Sigmoid colon (tissue), 7 donors: ENCODE results near the gene FZD10. TPM values are rescaled to one million over a fixed set of nuclear protein-coding genes. Genes with fewer than 3 reads are reported as not detected.

Experiments
- DNase-seq: peaks from one replicate; pipeline ENCODE4 v3.0.0-alpha.2; 2019
- H3K27ac ChIP-seq, 4 donors: fragments of 200-600 bp; sonication (generic); one replicate each; pipeline ENCODE4 v1.5.1; 2016 to 2019; ENCODE audit warnings: mild to moderate bottlenecking in 1 of 4
- H3K27me3 ChIP-seq, 3 donors: fragments of 200-600 bp; sonication (generic); one replicate each; pipeline ENCODE4 v1.5.1; 2019; ENCODE audit warnings: mild to moderate bottlenecking in 1 of 3
- H3K36me3 ChIP-seq, 4 donors: fragments of 200-600 bp; sonication (generic); one replicate each; pipeline ENCODE4 v1.5.1; 2016 to 2019
- H3K4me1 ChIP-seq, 4 donors: fragments of 200-600 bp; sonication (generic); one replicate each; pipeline ENCODE4 v1.5.1; 2017 to 2019
- H3K4me3 ChIP-seq, 4 donors: fragments of 200-600 bp; sonication (generic); one replicate each; pipeline ENCODE4 v1.5.1; 2017 to 2019; ENCODE audit warnings: mild to moderate bottlenecking in 2 of 4, moderate library complexity in 1 of 4
- H3K9me3 ChIP-seq, 4 donors: fragments of 200-600 bp in 3 of 4; sonication (generic) in 3 of 4; one replicate each; pipeline versions ENCODE4 v1.5.1 to v1.6.1; 2013 to 2019
- CTCF ChIP-seq, 4 experiments: fragments of 450-650 bp in 3 of 4; fragments of 200-600 bp in 1 of 4; IDR thresholded peaks; one replicate each; pipeline ENCODE4 v1.5.1; 2016 to 2019; ENCODE audit warnings: antibody characterized with exemption in 4 of 4, mild to moderate bottlenecking in 3 of 4, moderate library complexity in 2 of 4
- EP300 ChIP-seq, 4 donors: sonication (generic); formaldehyde crosslinking; IDR thresholded peaks; one replicate each; pipeline ENCODE4 v1.6.1; 2017; ENCODE audit warnings: antibody characterized with exemption in 4 of 4
- POLR2A ChIP-seq, 2 donors: fragments of 450-650 bp; IDR thresholded peaks; one replicate each; pipeline ENCODE4 v1.6.1; 2016; ENCODE audit warnings: antibody characterized with exemption in 2 of 2, mild to moderate bottlenecking in 2 of 2, moderate library complexity in 2 of 2
- POLR2AphosphoS5 ChIP-seq, 4 donors: sonication (generic); formaldehyde crosslinking; IDR thresholded peaks; one replicate each; pipeline ENCODE4 v1.6.1; 2017; ENCODE audit warnings: antibody characterized with exemption in 4 of 4
- WGBS, 2 donors: extraction: QIAGEN DNeasy Blood & Tissue Kit; methylation state at CpG; one replicate each; pipeline ENCODE4 v1.1.7; 2013; 5-methylcytosine and 5-hydroxymethylcytosine counted together
- intact Hi-C: fragments of 100-400 bp; cut with DNase I; formaldehyde crosslinking; loops from one replicate; pipeline ENCODE4 v1.15.1; 2023
- polyA plus RNA-seq, 3 donors: library from polyadenylated mRNA; stranded (reverse); fragments of 200-250 nt; gene quantifications; one replicate each; pipeline ENCODE4 v1.2.3, GENCODE V29; 2013
- total RNA-seq, 4 donors: library from RNA; depleted of rRNA; stranded (reverse); fragments of >200 nt; gene quantifications; one replicate each; pipeline ENCODE4 v1.1.0, GENCODE V29; 2016
- donor health status: healthy with polysubstance abuse.
- donor health status: Bipolar disorder and iron deficiency.
- donor health status: healthy.

Gene FZD10
- total and polyA plus RNA-seq, 7 donors = 0.13 to 1.7 (median 0.66) TPM; not detected in 1

GRCh38 chr12:130151846-130152245 is 10.4 kb upstream of the FZD10 start:
- intact Hi-C loops = no loop called here
- no peaks in the 10 kb centered on the region for H3K9me3 ChIP-seq
- H3K4me1 ChIP-seq = no peaks in the 10 kb centered on the region
- H3K4me3 ChIP-seq = no peak overlapping the region
- H3K27ac ChIP-seq = no peak overlapping the region
- H3K27me3 ChIP-seq = peaks cover 0 to 16% (median 2%) of the 10 kb centered on the region in 3 donors
- no peak for TF ChIP-seq POLR2A (IDR thresholded peaks at IDR 0.05)
- no peak for TF ChIP-seq CTCF (IDR thresholded peaks at IDR 0.05)
- no peak for TF ChIP-seq EP300 (IDR thresholded peaks at IDR 0.05)
- no peaks in the 10 kb centered on the region for H3K36me3 ChIP-seq
- WGBS, 2 donors = 67 to 79% methylated on average over 9 of the region's 9 CpGs
- DNase-seq = no peak

- Histone ChIP-seq H3K4me1 (no peaks in the 10 kb centered on the region), H3K27me3 (peaks cover 0 to 21% (median 5%) of the 10 kb centered on the region in 3 donors), H3K36me3 (no peaks in the 10 kb centered on the region), H3K27ac (no peak overlapping the region), H3K9me3 (no peaks in the 10 kb centered on the region), H3K4me3 (no peak overlapping the region)
- TF ChIP-seq POLR2AphosphoS5 (IDR thresholded peaks at IDR 0.05) = no peak
- TF ChIP-seq POLR2A (IDR thresholded peaks at IDR 0.05) = no peak
- TF ChIP-seq EP300 (IDR thresholded peaks at IDR 0.05) = no peak
- no peak for TF ChIP-seq CTCF (IDR thresholded peaks at IDR 0.05)
- intact Hi-C loops = no loop called here
- no peak for DNase-seq
- WGBS, 2 donors = 85 to 88% methylated on average over 12 of the region's 12 CpGs
These were observed 9.9 kb upstream of the FZD10 start for GRCh38 chr12:130152386-130152785.

GRCh38 chr12:130153803-130154202 is 8.5 kb upstream of the FZD10 start:
- Histone ChIP-seq H3K27ac (no peak overlapping the region), H3K4me3 (no peak overlapping the region), H3K4me1 (no peaks in the 10 kb centered on the region), H3K36me3 (no peaks in the 10 kb centered on the region), H3K27me3 (peaks cover 0 to 28% (median 5%) of the 10 kb centered on the region in 3 donors), H3K9me3 (no peaks in the 10 kb centered on the region)
- TF ChIP-seq POLR2AphosphoS5 (IDR thresholded peaks at IDR 0.05) (no peak), POLR2A (IDR thresholded peaks at IDR 0.05) (no peak), CTCF (IDR thresholded peaks at IDR 0.05) (no peak), EP300 (IDR thresholded peaks at IDR 0.05) (no peak)
- WGBS, 2 donors = 83 to 85% methylated on average over 7 of the region's 7 CpGs
- no peak for DNase-seq
- intact Hi-C loops = no loop called here

GRCh38 chr12:130154276-130155070 is 7.8 kb upstream of the FZD10 start:
- DNase-seq = no peak
- H3K4me1 ChIP-seq = no peaks in the 10 kb centered on the region
- H3K27ac ChIP-seq = no peak overlapping the region
- H3K27me3 ChIP-seq = peaks cover 0 to 31% (median 5%) of the 10 kb centered on the region in 3 donors
- H3K36me3 ChIP-seq = no peaks in the 10 kb centered on the region
- TF ChIP-seq CTCF (IDR thresholded peaks at IDR 0.05) (no peak), POLR2AphosphoS5 (IDR thresholded peaks at IDR 0.05) (no peak), POLR2A (IDR thresholded peaks at IDR 0.05) (no peak), EP300 (IDR thresholded peaks at IDR 0.05) (no peak)
- H3K9me3 ChIP-seq = no peaks in the 10 kb centered on the region
- no peak overlapping the region for H3K4me3 ChIP-seq
- WGBS, 2 donors = 86 to 88% methylated on average over 22 of the region's 22 CpGs
- intact Hi-C loops = no loop called here
